ENCODE results near the gene ENPP3.

ENPP3 gene

GRCh38 chr6:131652472-131652871 lies 15.4 kb downstream of the ENPP3 start:
- no peak for DNase-seq (ENCODE audit: low read depth)
- H3K4me3 ChIP-seq (ENCODE audit: low read length), result no peak overlapping the region
- TF ChIP-seq, protein P1, sequence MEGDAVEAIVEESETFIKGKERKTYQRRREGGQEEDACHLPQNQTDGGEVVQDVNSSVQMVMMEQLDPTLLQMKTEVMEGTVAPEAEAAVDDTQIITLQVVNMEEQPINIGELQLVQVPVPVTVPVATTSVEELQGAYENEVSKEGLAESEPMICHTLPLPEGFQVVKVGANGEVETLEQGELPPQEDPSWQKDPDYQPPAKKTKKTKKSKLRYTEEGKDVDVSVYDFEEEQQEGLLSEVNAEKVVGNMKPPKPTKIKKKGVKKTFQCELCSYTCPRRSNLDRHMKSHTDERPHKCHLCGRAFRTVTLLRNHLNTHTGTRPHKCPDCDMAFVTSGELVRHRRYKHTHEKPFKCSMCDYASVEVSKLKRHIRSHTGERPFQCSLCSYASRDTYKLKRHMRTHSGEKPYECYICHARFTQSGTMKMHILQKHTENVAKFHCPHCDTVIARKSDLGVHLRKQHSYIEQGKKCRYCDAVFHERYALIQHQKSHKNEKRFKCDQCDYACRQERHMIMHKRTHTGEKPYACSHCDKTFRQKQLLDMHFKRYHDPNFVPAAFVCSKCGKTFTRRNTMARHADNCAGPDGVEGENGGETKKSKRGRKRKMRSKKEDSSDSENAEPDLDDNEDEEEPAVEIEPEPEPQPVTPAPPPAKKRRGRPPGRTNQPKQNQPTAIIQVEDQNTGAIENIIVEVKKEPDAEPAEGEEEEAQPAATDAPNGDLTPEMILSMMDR (conservative IDR thresholded peaks at IDR 0.05; ENCODE audit: low read depth, low read length), result no peak

DNA sequence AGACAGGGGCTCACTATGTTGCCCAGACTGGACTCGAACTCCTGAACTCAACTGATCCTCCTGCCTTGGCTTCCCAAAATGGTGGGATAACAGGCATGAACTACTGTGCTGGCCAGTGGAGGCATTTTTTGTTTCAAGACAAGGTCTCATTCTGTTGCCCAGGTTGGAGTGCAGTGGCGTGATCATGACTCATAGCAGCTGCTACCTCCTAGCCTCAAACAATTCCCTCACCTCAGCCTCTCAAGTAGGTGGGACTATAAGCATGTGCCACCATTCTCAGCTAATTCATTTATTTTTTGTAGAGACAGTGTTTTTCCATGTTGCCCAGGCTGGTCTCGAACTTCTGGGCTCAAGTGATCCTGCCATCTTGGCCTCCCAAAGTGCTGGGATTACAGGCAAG lies 17.2 kb downstream of the ENPP3 start:
- no peak overlapping the region for H3K4me3 ChIP-seq (ENCODE audit: low read length)
- no peak for DNase-seq (ENCODE audit: low read depth)
- TF ChIP-seq, protein P1 (conservative IDR thresholded peaks at IDR 0.05; ENCODE audit: low read depth, low read length), result no peak

DNA sequence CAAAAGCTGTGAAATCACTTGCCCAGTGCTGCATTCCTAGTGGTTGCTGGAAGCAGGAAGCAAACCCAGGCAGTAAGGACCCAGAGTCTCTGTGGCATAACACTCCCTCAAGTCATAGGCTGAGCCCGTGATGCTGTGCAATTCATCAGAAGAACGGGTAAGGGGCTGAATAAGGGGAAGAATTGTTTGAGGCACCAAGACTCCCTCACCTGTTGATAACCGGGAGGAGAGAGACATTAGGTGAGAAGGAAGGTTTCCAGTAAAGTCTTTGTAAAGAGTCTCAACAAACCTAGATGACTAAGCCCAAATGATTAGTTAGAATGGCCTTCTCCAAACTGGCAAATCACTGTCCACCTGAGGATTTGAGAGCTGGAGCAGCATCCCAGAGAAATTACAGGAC lies 18.3 kb downstream of the ENPP3 start:
- H3K4me3 ChIP-seq (ENCODE audit: low read length), result no peak overlapping the region
- no peak for DNase-seq (ENCODE audit: low read depth)
- TF ChIP-seq, protein P1 (conservative IDR thresholded peaks at IDR 0.05; ENCODE audit: low read depth, low read length), result no peak

GRCh38 chr6:131655951-131656350 lies 18.8 kb downstream of the ENPP3 start:
- no peak for DNase-seq (ENCODE audit: low read depth)
- TF ChIP-seq, protein P1 (conservative IDR thresholded peaks at IDR 0.05; ENCODE audit: low read depth, low read length), result no peak
- H3K4me3 ChIP-seq (ENCODE audit: low read length), result no peak overlapping the region

DNA sequence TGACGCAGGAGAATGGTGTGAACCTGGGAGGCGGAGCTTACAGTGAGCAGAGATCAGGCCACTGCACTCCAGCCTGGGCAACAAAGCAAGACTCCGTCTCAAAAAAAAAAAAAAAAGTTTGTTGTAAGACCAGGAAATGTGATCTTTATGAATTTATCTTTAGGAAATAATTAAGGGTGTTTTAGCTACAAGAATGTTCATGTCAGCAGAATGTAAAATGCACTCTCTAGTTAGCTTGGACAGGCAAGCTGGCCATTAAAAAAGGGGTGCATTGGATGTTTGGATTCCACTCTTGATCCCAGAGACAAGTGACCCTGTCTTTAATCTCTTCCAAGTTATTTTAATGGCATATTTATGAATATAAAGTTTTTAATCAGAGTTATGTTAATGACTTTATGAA lies 19.6 kb downstream of the ENPP3 start:
- H3K4me3 ChIP-seq (ENCODE audit: low read length), result no peak overlapping the region
- TF ChIP-seq, protein P1 (conservative IDR thresholded peaks at IDR 0.05; ENCODE audit: low read depth, low read length), result no peak
- DNase-seq (ENCODE audit: low read depth), result no peak

DNA sequence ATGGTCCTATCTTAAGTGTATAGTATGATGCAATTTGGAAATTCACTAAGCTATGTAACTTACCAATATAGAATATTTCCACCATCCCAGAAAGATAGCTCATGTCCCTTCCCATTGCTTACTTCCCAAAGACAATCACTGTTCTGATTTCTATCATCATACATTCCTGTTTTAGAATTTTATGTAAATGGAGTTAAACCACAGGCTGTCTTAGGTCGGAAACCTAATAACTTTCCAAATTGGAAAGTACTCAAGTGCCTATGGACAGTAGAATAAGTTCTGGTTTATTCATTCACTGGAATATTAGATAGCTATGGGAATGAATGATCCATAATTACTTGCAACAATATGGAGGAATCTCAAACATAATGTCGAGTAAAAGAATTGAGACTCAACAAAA lies 20.1 kb downstream of the ENPP3 start:
- DNase-seq (ENCODE audit: low read depth), result no peak
- no peak overlapping the region for H3K4me3 ChIP-seq (ENCODE audit: low read length)
- TF ChIP-seq, protein P1 (conservative IDR thresholded peaks at IDR 0.05; ENCODE audit: low read depth, low read length), result no peak

DNA sequence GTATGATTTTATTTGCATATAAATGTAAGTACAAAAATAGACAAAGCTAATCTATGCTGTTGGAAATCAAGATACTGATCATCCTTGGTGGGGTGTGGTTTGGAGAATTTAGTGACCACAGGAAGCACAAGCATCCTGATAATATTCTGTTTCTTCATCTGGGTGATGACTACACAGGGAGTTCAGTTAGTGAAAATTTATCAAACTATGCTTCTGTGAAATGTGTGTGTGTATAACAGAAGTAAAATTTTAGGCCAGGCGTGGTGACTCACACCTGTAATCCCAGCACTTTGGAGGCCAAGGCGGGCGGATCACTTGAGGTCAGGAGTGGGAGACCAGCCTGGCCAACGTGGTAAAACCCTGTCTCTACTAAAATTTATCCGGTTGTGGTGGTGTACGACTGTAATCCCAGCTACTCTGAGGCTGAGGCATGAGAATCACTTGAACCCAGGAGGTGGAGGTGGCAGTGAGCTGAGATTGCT lies 20.6 kb downstream of the ENPP3 start:
- TF ChIP-seq, protein P1 (conservative IDR thresholded peaks at IDR 0.05; ENCODE audit: low read depth, low read length), result no peak
- DNase-seq (ENCODE audit: low read depth), result no peak
- no peak overlapping the region for H3K4me3 ChIP-seq (ENCODE audit: low read length)

All from retinal pigment epithelial cell (primary cell).